GM12891 (cell line): ENCODE measurements around the gene DPAGT1.
"Not testable (repeated sequence)": the region's sequence is repeated elsewhere in the genome, so short reads cannot be mapped to it uniquely, and the experiment has no call there.

ENCODE experiments used
- DNase-seq: peaks from one replicate; pipeline ENCODE4 v3.0.0; 2011; ENCODE audit warnings: low spot score; ENCODE audit not compliant: insufficient read length
- FAIRE-seq: peaks from 2 replicates; lab custom pipeline; 2011; peaks lifted over from hg19 to GRCh38; lab: Jason Lieb, UNC
- PAX5 ChIP-seq: IDR thresholded peaks from 2 replicates; pipeline ENCODE4 v1.6.1; 2011; ENCODE audit warnings: low read length, moderate library complexity, mild to moderate bottlenecking; ENCODE audit not compliant: insufficient read depth, severe bottlenecking
- POLR2A ChIP-seq: IDR thresholded peaks from 2 replicates; pipeline ENCODE4 v1.6.1; 2011; ENCODE audit warnings: low read depth, low read length, control low read depth
- POLR2AphosphoS5 ChIP-seq: IDR thresholded peaks from 2 replicates; pipeline ENCODE4 v1.6.1; 2011; ENCODE audit warnings: low read depth, low read length, control low read depth
- POU2F2 ChIP-seq: IDR thresholded peaks from 2 replicates; pipeline ENCODE4 v1.6.1; 2011; ENCODE audit warnings: low read depth, mild to moderate bottlenecking, control low read depth, low read length, moderate library complexity
- SPI1 ChIP-seq: IDR thresholded peaks from 2 replicates; pipeline ENCODE4 v1.6.1; 2011; ENCODE audit warnings: low read depth, low read length, control low read depth
- TAF1 ChIP-seq: IDR thresholded peaks from 2 replicates; pipeline ENCODE4 v1.6.1; 2011; ENCODE audit warnings: low read depth, low read length, control low read depth

DPAGT1 gene

DNA sequence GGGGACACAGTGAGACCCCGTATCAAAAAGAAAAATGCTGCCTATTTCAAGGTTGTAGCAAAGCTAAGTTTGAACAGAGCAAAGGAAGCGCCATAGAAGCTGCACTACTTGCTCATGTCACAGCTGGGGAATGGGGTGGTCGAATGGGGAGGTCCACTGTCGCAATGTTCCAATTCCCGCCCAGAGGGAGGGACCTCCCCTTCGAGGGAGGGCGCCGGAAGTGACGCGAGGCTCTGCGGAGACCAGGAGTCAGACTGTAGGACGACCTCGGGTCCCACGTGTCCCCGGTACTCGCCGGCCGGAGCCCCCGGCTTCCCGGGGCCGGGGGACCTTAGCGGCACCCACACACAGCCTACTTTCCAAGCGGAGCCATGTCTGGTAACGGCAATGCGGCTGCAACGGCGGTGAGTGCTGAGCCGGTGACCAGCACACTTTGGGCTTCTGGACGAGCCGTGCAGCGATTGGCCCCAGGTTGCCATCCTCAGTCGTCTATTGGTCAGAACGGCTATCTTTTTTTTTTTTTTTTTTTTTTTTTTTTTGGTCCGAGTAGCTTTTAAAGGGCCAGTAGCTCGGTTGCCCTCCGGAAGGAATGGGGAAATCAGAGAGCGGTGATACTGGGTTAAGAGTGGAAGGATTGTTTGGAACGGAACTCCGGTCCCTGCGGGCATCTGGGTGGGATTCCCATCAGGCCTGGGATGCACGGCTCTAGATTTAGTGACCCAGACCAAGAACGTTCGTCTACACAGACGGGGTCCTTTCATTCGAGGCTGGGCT, 16.8 kb downstream of the DPAGT1 start, which contains the start of gene HMBS:
TSS of gene HMBS (plus strand) at position 219 of the 774 bp plus-strand sequence. CDS start at position 372, 153 bp downstream.
- FAIRE-seq (peak; percentile 99), DNase-seq (peak; percentile 88)
- TF ChIP-seq TAF1 (peak; percentile 30; the same call in 1 of the 2 replicates), SPI1 (0 out of 2 replicates have a peak, but pooled peaks have one; percentile 3), POLR2A (peak; percentile 90), POU2F2 (no peak), POLR2AphosphoS5 (peak; percentile 63; the same call in 1 of the 2 replicates), PAX5 (no peak)

- TF ChIP-seq PAX5 (no peak), POLR2AphosphoS5 (no peak), POU2F2 (no peak), SPI1 (no peak)
- FAIRE-seq (no peak), DNase-seq (no peak)
Observed at GRCh38 chr11:119081682-119082260, 19.9 kb downstream of the DPAGT1 start.

- DNase-seq, result no peak
- no peak for TF ChIP-seq POLR2AphosphoS5
- TF ChIP-seq POU2F2, result no peak
- TF ChIP-seq POLR2A, result no peak
- TF ChIP-seq PAX5, result no peak
- no peak for TF ChIP-seq SPI1
- TF ChIP-seq TAF1, result no peak
- FAIRE-seq, result no peak
Observed at GRCh38 chr11:119078675-119079420, 22.8 kb downstream of the DPAGT1 start.

- DNase-seq (no peak), FAIRE-seq (no peak)
- no peak for TF ChIP-seq POLR2A
- TF ChIP-seq SPI1, result no peak
- TF ChIP-seq TAF1, result no peak
- no peak for TF ChIP-seq POU2F2
- TF ChIP-seq POLR2AphosphoS5, result no peak
- TF ChIP-seq PAX5, result no peak
Observed at GRCh38 chr11:119077839-119078238, 23.8 kb downstream of the DPAGT1 start.

- peak; percentile 99 for DNase-seq
- TF ChIP-seq PAX5, result no peak
- TF ChIP-seq POLR2A, result peak; percentile 84
- TF ChIP-seq SPI1, result no peak
- peak; percentile 72; the same call in 1 of the 2 replicates for TF ChIP-seq POU2F2
- TF ChIP-seq POLR2AphosphoS5, result peak; percentile 84
- peak; percentile 91 for TF ChIP-seq TAF1
- FAIRE-seq, result peak; percentile 96
Observed at GRCh38 chr11:119067371-119068222, 34.1 kb downstream of the DPAGT1 start, which contains the start of gene VPS11. Gene VPS11, plus strand, starts transcription at chr11:119067818. Its CDS starts 6 bp downstream, at chr11:119067824.

DNA sequence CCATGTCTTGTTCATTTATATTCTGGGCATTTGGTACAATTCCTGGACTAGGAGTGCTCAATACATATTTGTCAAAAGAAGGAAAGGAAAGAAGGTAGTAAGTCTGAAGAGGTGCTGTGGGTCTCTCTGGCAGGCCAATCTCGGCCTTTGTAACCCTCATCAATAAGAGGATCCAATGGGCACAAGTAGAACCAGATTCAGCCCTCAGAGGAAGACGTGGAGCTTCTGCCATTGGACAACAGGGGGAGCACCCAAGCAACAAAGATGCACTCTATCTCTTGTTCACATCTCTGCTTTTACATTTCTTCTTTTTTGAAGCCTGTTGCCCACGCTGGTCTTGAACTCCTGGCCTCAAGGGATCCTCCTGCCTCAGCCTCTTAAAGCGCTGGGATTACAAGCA, 36.3 kb downstream of the DPAGT1 start:
- no peak for DNase-seq
- peak; percentile 48 for FAIRE-seq
- TF ChIP-seq TAF1, result no peak
- TF ChIP-seq POLR2AphosphoS5, result no peak
- no peak for TF ChIP-seq SPI1
- no peak for TF ChIP-seq POU2F2
- no peak for TF ChIP-seq PAX5
- no peak for TF ChIP-seq POLR2A

- TF ChIP-seq POLR2AphosphoS5 (no peak), POLR2A (no peak), TAF1 (no peak), POU2F2 (no peak), SPI1 (no peak), PAX5 (no peak)
- FAIRE-seq (no peak), DNase-seq (no peak)
Observed at GRCh38 chr11:119062779-119063178, 38.9 kb downstream of the DPAGT1 start.

DNA sequence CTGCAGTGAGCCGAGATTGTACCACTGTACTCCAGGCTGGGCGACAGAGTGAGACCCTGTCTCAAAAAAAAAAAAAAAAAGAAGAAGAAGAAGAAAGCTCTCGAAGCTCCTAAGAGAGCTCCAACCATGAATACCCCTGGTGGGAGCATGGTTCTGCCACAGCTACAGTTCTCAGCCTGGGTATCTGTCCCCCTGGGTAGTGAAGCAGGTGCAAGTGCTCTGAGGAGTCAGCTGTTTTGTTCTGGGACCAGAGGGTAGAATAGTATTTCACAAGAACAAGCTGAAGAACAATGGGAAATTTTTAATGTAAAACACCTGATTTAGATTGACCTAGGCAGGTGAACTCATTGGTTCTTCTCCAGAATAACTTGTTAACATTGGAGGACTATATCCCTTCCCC, 40.4 kb downstream of the DPAGT1 start:
- FAIRE-seq (no peak), DNase-seq (no peak)
- TF ChIP-seq POU2F2, result no peak

DNA sequence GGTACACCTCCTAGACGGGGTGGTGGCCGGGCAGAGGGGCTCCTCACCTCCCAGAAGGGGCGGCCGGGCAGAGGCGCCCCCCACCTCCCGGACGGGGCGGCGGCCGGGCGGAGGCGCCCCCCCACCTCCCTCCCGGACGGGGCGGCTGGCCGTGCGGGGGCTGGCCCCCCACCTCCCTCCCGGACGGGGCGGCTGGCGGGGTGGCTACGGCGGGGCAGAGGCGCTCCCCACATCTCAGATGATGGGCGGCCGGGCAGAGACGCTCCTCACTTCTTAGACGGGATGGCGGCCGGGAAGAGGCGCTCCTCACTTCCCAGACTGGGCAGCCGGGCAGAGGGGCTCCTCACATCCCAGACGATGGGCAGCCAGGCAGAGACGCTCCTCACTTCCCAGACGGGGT, 42.5 kb downstream of the DPAGT1 start:
- not testable (repeated sequence) for DNase-seq, FAIRE-seq
